ENCODE measurements around the gene ADD3. TPM values are rescaled to one million over a fixed set of nuclear protein-coding genes. Genes with fewer than 3 reads are reported as not detected.

The ADD3 gene
- polyA plus RNA-seq, 1 experiment, result 192 TPM

DNA sequence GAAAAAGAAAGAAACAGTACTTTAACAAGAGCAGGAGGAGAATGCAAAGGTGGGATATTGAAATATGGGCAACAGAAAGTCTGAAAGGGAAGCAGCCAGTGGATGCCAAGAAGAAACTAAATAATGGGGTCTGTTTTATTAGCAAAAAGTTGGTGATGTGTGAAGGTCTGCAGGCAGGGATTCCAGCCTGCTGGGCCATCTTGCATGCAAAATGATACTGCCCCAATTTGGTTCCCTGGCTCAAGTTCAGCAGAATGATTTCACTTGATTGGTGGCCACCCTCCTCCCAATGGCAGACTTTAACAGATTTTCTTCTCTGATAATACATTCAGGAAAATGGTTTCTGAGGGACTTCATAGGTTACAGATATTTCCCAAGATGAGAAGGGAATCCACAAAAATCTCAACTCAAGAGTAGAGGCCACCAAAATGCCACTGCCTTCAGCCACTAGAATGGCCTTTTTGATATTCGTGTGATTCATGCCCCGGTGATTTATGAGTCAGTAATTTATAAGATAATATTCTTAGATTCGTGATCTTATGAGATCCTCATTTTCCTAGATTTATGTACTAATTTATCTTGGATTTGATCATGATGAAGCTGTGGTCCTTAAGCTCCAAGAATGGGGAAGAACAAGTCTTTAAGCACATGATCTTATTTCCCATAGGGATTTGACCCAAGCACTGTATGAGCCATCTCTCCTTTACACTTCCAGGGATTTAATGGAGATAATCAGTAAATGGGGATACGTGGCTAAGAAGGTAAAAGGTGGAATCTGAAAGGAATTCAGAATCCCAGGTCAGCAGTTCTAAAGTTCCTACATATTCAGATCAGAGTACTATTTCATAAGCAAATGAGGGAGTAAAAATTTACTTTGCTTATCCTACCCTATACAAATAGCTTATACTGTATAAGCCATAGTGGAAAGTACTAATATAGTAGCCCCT is 32.3 kb upstream of the ADD3 start:
- DNase-seq (ENCODE audit: low read depth, low spot score), result no peak
- ChIA-PET CTCF (interaction anchor here (0.6 to 1.4 kb wide), 4 partner anchors 13 to 91 kb away, joined by 3 to 7 read pairs (median 6); partner anchors contain the start of gene ADD3), POLR2A (interaction anchor here (0.9 kb wide), 1 partner anchor 32 kb away, joined by 4 read pairs; the partner anchor contains the start of gene ADD3)
- Histone ChIP-seq H3K9me3 (ENCODE audit: control insufficient read depth, insufficient read depth, low read length) (no peaks in the 10 kb centered on the region; the same call in 1 of the 2 replicates), H3K4me3 (ENCODE audit: low read depth, low read length) (no peak overlapping the region), H3K27ac (ENCODE audit: low read depth, low read length) (no peak overlapping the region), H3K27me3 (ENCODE audit: control insufficient read depth, insufficient read depth, low read length) (no peaks in the 10 kb centered on the region)
- TF ChIP-seq, protein P1, sequence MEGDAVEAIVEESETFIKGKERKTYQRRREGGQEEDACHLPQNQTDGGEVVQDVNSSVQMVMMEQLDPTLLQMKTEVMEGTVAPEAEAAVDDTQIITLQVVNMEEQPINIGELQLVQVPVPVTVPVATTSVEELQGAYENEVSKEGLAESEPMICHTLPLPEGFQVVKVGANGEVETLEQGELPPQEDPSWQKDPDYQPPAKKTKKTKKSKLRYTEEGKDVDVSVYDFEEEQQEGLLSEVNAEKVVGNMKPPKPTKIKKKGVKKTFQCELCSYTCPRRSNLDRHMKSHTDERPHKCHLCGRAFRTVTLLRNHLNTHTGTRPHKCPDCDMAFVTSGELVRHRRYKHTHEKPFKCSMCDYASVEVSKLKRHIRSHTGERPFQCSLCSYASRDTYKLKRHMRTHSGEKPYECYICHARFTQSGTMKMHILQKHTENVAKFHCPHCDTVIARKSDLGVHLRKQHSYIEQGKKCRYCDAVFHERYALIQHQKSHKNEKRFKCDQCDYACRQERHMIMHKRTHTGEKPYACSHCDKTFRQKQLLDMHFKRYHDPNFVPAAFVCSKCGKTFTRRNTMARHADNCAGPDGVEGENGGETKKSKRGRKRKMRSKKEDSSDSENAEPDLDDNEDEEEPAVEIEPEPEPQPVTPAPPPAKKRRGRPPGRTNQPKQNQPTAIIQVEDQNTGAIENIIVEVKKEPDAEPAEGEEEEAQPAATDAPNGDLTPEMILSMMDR (IDR thresholded peaks at IDR 0.05; ENCODE audit: low read depth, low read length), result no peak

DNA sequence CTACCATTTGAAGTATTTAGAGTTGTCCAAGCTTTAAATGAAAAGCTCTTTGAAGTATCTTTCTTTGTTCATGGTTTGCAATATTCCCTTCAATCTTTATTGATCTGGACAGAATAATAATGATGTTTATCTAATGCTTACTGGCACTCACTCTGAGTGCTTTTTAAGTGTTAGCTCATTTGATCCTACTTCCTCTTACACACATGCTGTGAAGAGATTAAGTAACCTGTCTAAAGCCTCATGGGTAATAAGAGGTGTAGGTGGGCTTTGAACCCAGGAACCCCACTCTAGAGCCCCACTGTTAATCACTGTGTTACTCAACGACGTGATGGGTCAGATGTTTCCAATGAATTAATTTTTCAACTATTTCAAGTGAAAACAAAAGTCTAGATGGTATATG is 31.1 kb upstream of the ADD3 start:
- DNase-seq (ENCODE audit: low read depth, low spot score), result no peak
- H3K4me3 ChIP-seq (ENCODE audit: low read depth, low read length), result no peak overlapping the region
- ChIA-PET CTCF (interaction anchor here (0.6 to 2.3 kb wide), 6 partner anchors 7 to 93 kb away, joined by 3 to 11 read pairs (median 4); no protein-coding TSS in a partner anchor), POLR2A (interaction anchor here (0.9 to 1.0 kb wide), 2 partner anchors 11 to 31 kb away, joined by 3 to 4 read pairs; partner anchors contain the start of gene ADD3)
- H3K9me3 ChIP-seq (ENCODE audit: control insufficient read depth, insufficient read depth, low read length), result no peaks in the 10 kb centered on the region; the same call in 1 of the 2 replicates
- H3K27ac ChIP-seq (ENCODE audit: low read depth, low read length), result no peak overlapping the region
- H3K27me3 ChIP-seq (ENCODE audit: control insufficient read depth, insufficient read depth, low read length), result no peaks in the 10 kb centered on the region
- TF ChIP-seq, protein P1 (IDR thresholded peaks at IDR 0.05; ENCODE audit: low read depth, low read length), result no peak

DNA sequence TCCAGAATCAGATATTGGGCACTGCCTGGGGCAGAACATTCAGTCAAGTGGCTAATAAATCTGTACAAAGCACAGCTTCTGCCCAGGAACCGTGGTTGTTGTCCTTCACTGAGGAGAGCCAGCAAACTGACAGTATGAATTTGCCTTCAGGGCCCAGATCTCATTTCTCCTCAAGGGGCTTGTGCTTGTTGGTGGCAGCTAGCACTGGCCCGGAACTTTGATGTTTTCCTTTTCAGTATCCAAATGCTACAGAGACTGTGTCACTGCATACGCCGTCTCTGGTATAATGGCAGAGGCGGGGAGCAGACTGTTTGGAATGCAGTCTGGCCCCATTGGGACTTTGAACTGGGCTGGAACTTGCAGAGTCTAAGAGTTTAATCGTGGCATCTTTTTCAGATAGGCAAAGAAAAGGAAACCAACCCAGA is 30.4 kb upstream of the ADD3 start:
- Histone ChIP-seq H3K27ac (ENCODE audit: low read depth, low read length) (no peak overlapping the region), H3K27me3 (ENCODE audit: control insufficient read depth, insufficient read depth, low read length) (no peaks in the 10 kb centered on the region), H3K9me3 (ENCODE audit: control insufficient read depth, insufficient read depth, low read length) (no peaks in the 10 kb centered on the region; the same call in 1 of the 2 replicates), H3K4me3 (ENCODE audit: low read depth, low read length) (no peak overlapping the region)
- no peak for DNase-seq (ENCODE audit: low read depth, low spot score)
- TF ChIP-seq, protein P1 (IDR thresholded peaks at IDR 0.05; ENCODE audit: low read depth, low read length), result no peak
- ChIA-PET CTCF (interaction anchor here (1.2 to 2.5 kb wide), 3 partner anchors 8 to 93 kb away, joined by 3 to 11 read pairs (median 7); no protein-coding TSS in a partner anchor), POLR2A (no interaction called here)

DNA sequence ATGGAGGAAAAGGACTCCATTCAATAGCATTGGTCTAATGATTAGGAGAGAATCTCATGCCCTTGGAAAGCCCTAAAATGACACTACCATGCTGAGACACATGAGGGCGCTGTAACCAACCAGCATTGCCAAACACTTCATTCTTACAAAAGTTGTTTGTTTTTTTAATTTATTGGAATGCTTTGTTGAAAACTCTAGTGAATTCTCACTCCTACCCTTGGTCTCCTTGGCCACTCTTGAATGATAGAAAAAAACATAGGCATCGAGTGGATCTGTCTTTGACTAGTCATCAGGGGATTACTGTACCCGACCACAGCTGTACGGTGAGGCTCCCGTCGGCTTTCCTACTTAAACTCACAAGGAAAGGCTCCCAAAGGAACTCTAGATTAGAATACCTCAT is 29.3 kb upstream of the ADD3 start:
- no peaks in the 10 kb centered on the region; the same call in 1 of the 2 replicates for H3K9me3 ChIP-seq (ENCODE audit: control insufficient read depth, insufficient read depth, low read length)
- TF ChIP-seq, protein P1 (IDR thresholded peaks at IDR 0.05; ENCODE audit: low read depth, low read length), result peak; percentile 61
- no peak overlapping the region for H3K27ac ChIP-seq (ENCODE audit: low read depth, low read length)
- POLR2A ChIA-PET, result no interaction called here
- DNase-seq (ENCODE audit: low read depth, low spot score), result no peak
- CTCF ChIA-PET, result interaction anchor here (0.7 to 2.5 kb wide), 8 partner anchors 9 to 605 kb away, joined by 3 to 11 read pairs (median 4); no protein-coding TSS in a partner anchor
- H3K27me3 ChIP-seq (ENCODE audit: control insufficient read depth, insufficient read depth, low read length), result no peaks in the 10 kb centered on the region
- H3K4me3 ChIP-seq (ENCODE audit: low read depth, low read length), result no peak overlapping the region
